Pulmonary artery endothelial cell (primary cell): ENCODE measurements around the gene TGIF1. TPM values are rescaled to one million over a fixed set of nuclear protein-coding genes. Genes with fewer than 3 reads are reported as not detected.
A peak's percentile ranks its signal among the peaks of the same experiment; 100 is the strongest.

Experiments used
- DNase-seq: peaks from one replicate; pipeline ENCODE4 v3.0.0-alpha.2; 2011; ENCODE audit warnings: low read depth, low spot score
- total RNA-seq: library from RNA; depleted of rRNA; stranded (reverse); fragments of >200 nt; gene quantifications from 2 replicates; pipeline ENCODE4 v1.2.3, GENCODE V29; 2014

TGIF1 gene
- total RNA-seq, 1 donor from 2014 or later = 162 TPM

DNA sequence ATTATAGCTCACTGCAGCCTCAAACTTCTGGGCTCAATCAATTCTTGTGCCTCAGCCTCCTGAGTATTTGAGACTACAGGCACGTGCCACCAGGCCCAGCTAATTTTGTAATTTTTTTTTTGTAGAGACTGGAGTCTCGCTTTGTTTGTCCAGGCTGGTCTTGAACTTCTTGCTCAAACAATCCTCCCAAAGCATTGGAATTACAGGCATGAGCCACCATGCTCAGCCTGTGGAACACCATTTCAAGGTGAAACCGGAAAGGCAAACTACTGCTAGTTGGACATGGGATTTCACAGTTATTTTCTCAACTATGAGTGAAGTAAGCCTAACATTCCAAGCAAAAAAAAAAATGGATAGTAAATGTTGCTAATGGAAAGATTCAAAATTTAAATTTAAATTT lies 20.9 kb upstream of the TGIF1 start:
- no peak for DNase-seq

DNA sequence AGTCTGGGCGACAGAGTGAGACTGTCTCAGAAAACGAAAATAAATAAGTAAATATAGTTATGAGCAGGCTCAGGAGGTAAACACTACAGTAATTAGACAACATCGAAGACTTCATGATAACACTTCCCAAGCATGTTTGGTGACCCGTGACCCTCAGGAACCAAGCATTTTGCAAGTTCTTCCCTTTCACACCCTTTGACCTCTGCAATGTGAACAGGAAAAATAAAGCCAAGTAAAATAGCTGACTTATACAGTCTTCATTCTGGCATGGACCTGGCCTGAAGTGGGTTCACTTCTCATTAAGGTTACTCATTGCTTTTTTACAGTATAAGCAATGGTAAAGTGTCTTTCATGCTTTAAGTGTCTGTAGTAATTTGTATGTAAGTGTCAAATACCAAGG lies 15.3 kb upstream of the TGIF1 start:
- no peak for DNase-seq

DNA sequence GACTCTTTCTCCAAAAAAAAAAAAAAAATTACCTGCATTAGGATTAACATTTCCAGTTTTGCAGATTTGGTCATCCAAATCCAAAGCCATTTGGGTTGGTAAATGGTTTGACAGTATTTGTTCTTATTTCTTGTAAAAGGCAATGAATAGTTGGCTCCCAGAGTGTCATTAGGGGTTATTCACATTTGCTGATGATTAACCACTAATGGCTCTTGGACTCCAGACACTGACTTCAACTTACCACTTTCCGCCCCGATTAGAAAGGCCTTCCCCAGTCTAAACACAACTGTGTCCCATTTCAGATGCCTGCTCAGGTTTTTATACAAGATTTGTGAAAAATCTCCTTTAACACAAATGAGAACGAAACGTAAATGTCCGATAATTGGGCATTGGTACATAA lies 9.6 kb upstream of the TGIF1 start:
- DNase-seq = no peak

DNA sequence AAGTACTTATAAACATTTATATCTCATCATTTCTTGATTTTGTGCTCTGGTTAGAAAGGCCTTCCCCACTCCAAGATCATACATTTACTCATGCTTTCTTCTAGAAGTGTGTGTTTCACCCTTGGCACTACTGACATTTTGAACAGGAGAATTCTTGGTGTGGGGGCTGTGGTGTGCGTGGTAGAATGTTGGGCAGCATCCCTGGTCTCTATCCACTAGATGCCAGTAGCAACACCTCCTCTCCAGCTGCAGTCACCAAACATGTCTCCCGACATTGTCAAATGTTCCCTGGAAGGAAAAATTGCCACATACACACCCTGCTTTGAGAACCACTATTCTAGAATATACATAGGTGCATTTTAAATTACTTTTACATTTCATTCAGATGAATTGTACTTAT lies 8.7 kb upstream of the TGIF1 start:
- no peak for DNase-seq

DNA sequence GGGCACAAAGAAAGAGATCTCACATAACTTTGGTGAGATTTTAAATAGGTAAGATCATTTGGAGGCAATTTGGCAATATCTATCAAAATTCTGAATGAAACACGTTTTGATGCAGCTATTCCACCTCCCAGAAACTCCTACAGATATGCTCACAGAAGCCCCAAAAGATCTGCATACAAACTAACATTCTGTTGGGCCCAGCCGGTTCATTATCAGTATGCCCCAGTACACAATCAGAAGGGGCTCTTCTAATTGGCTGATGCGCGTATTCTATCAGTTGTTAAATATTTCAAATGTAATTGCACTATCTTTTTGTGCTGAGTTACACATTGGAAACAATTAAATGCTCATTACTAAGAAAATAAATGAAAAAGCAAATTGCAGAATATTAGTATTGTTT lies 7.1 kb upstream of the TGIF1 start:
- no peak for DNase-seq

DNA sequence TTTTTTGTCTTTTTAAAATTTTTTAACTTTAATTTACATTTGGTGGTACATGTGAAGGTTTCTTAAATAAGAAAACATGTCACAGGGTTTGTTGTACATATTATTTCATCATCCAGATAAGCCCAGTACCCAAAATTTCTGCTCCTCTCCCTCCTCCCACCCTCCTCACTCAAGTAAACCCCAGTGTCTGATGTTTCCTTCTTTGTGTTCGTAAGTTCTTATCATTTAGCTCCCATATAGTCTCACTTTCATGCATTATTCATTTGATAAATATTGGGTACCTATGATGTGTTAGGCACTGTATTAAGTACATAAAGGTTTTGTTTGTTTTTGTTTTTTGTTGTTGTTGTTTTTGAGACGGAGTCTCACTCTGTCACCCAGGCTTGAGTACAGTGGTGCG lies 5.7 kb upstream of the TGIF1 start:
- no peak for DNase-seq

DNA sequence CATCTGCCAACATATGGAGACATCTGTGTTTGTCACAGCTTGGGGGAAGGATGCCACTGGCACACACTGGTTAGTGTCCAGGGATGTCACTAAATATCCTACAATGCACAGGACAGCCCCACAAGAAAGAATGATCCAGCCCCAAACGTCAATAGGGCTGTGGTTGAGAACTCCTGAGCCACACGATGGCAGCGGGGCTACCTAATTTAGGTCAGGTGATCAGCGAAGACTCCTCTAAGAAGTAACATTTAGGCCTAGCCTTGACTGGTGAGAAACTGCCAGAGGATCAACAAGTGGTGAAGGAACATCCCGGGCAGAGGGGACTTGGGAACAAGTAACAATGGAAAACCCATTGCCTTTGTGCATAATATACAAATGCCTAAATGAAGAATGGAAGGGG lies 5.0 kb upstream of the TGIF1 start:
- no peak for DNase-seq

DNA sequence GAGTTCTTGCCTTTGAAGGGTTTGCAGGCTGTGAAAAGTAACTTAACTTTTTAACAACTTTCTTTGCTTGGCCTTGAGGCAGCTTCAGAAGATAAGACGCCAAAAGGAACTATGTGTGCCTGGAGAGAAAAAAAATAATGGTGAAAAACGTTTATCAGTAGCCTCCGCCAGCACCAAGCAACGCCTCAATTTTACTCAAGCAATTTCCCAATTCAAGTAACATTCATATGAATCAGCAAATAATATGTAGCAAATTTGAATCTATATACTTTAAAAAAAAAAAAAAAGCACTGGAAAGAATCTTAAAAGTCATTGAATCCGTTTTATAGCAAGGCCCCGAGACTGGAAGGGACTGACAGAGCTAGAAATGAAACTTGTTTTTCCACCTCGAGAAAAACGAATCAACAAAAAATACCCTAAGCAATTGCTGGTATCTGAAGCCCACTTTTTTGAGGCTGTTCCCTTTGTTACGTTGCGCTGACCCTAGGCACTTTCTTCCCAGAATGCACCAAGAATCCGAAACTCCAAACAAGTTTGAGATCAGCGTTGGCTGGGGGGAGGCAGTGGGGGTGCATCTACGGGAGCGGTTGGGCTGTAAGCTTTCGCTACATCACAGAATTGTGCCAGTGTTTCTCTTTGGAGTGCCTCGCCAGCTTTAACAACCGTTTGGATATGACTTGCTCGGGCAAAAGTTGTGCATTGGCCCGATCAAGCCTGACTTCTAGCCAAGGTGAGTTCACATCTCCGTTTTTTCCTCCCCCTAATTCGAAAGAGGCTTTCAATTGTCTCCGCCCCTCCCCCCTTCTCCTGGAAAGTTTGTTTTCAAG lies 2.7 kb upstream of the TGIF1 start:
- DNase-seq = no peak

DNA sequence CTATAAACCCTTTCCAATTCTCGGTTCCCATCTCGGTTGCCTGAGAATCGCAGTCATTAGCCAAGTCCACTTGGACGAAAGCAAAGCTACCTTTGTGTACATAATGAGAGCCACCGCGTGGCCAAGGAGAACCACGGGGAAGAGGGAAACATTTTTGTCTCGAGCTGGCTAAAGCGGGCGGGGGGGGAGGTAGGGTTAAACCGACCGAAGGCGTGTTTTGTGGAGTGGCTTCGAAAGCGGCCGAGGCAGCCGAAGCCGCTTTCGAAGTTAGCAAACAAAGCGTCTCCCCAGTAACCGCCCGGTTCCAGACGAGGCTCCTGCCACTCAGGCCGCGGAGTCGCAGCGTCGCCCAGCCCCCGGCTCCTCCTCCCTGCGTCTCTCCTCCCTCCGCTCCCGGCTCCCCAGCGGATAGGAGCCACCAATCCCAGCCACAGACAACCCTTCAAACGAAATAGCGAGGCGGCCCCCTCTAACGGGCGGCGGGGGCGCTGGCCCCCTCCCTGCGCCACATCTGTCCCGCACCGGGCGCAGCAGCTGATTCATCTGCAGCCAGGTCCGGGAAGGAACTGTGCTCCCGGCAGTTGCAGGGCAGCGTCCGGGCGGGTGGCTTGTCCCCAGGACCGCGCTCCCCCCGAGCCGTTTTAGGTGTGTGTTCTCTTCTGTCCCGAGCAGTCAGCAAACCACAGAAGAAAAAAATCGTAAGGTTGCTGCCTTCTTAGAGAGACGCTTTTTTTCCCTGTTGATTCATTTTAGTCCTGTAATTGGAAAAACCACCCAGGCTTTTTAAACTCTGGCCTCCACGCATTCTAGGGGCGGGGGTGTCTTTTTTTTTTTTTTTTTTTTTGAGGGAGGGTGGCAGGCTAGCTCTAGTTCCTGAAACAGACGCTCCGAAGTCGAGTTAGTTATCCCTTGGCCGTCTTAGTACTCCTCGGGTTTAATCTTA lies 1.8 kb upstream of the TGIF1 start:
- DNase-seq = peak; percentile 93

DNA sequence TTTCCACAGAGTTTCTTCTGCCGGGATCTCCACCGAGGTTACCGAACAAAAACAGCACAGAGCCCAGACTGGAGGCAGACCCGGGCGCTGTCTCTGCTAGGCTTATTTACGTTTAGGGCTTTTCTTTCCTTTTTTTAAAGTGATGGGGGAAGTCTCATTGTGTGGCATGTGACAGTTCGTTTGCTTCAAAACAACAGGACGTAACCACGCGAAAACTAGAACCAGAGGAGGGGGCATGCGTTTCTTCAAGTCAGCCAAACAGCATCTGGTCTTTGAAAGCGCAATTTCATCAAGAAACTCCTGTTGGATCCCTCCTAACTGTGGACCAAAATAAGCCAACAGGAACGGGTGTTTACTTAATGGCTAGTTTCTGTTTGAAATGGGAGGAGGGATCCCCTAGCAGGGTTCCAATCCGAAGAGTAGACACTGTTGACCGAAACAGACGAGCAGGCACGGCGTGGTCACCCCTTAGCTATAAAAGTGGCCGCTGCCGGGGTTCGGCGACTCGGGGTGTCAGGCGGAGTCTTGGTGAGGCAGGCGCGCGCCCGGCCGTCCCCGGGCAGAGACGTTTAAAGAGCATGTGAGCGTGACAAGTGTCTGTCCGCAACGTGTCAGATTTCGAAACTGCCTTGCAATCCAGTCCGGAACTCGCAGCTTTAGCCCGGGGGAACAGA lies 997 bp upstream of the TGIF1 start:
- DNase-seq = no peak

DNA sequence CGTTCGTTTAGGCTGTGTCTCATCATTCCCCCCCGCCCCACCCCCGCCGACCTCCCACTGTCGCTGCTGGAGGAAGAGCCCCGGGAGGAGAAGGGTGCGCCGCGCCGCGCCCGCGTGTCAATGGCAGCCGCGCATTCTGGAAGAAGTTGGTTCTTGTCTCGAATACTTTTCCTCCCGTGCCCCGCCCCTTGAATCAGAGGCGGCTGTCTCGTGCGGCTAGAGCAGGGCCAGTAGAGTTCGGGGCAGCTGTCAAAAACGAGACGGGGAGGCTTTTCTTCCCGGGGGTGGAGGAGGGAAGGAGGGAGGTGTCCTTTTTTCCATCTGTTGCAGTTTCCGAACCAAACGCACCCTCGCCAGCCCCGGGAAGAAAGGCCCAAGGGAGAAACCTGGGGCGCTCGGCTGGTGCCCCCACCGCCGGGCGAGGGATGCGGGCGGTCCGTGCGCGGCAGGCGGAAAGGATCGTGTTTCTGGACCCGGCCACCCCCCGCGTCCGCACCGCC lies 410 bp upstream of the TGIF1 start:
- no peak for DNase-seq

DNA sequence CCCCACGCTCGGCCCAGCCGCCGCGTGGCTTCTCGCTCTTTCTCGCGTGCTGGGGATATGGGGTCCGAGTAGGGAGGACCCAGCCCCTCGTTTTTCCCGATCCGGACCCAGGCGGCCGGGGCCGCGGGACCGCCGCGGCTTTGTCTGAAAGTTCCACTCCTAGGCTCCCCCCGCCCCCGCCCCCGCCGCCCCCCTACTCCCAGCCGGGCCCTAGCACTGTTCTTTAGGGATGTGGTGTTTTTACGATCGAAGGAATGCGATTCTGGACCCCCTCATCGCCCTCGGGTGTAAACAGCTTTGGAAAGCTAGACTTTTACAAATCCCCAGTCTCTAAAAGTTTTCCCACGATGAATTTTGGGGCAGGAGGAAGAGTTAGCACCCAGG lies 819 bp downstream of the TGIF1 start:
- DNase-seq = no peak

DNA sequence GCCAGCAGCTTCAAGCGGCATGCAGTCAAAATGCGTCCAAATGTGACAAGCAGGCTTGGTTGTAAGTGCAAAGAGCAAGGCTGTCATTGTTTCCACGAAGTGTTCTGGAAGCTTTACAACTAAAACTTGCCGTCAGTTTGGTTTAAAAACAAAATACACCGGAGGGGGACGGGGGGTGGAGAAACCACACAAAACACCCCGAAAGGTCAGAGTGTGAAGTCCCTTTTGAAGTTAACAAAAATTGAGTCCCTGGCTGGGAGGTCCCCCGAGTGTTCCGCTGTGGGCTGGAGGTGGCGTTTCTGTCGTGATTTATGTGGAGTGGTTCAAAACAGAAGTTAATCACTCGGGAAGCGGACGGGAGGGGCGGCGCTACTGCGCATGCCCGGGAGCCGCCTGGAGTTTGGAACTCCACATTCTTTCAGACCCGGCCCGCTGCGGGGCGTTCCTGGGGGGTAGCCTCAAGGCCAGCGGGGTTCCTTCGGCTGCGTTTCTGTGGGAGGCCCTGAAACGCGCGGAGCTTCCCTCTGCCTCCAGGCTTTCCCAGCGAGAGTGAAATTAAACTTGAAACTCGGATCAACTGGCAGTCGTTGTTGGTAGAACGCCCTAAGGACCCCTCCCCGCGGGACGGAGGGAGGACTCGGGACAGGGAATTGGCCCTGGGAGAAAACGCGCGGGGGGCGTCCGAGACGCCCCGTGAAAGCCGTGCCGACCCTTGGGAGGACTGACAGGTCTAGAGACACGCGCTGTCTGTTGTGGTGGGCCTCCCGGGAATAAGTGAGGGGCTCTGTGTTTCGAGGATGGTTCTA lies 1.4 kb downstream of the TGIF1 start:
- DNase-seq = no peak

DNA sequence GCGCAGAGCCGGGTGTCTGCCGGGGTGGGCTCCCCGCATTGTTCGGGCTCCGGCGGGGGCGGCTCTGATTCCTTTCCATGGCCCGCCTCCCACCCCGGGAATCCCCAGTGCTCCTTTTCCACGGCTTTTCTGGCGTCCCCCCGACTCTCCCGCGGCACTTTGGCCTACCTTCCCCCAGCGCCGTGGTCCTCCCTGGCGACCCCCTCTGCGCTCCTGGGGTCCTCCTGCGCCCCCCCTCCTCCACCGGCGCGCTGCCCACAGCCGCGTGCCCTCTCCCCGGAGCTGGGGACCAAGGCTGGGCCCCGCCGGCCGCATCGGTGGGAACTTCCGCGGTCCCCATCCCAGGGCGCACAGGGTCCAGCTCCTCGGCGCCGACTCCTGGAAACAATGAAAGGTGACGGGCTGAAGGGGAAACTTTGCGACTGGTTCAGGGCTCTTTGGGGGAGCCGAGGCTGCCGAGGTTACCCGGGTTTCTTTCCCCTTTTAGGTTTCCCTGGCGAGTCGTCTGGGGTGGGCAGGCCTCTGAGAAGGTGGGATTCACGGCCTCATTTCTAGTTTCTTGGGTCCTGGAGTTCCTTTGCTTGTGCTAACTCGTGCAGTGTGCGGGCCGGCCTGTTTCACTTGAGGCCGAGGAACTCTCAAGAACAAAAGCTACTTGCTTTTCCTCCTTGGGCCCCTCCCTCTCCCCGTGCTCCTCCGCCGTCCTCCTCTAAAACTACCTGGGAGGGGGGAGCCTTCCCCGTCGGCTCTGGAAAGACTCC lies 2.2 kb downstream of the TGIF1 start:
- no peak for DNase-seq

DNA sequence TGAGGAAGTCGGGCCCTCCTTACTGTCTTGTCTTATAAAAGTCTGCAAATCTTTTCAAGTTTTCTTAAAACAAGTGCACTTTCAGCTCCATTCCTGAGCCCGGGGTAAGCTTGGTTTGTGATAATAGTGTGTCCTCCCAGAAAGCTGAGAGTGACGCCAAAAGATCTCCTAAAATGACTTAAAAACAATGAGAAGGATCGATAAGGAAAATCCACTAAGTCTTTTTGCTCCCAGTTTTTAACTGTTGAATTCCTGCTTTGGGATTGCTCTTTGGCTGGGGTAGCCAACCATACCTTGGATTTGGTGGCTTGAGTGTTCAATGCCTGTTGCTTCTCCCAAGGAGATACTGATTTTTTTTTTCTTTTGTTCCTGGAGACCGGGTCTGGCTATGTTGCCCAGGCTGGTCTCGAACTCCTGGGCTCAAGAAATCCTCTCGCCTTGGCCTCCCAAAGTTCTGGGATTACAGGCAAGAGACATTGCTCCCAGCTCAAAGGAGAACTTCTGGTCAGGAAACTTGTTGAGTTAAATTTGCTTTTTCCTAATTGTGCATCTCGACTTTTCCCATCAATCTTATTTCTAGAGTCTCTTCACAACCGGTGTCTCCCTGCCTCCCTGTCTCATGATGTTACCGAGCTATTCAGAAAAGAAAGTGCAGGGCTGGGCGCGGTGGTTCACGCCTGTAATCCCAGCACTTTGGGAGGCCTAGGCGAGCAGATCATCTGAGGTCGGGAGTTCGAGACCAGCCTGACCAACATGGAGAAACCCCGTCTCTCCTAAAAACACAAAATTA lies 3.0 kb downstream of the TGIF1 start:
- no peak for DNase-seq

DNA sequence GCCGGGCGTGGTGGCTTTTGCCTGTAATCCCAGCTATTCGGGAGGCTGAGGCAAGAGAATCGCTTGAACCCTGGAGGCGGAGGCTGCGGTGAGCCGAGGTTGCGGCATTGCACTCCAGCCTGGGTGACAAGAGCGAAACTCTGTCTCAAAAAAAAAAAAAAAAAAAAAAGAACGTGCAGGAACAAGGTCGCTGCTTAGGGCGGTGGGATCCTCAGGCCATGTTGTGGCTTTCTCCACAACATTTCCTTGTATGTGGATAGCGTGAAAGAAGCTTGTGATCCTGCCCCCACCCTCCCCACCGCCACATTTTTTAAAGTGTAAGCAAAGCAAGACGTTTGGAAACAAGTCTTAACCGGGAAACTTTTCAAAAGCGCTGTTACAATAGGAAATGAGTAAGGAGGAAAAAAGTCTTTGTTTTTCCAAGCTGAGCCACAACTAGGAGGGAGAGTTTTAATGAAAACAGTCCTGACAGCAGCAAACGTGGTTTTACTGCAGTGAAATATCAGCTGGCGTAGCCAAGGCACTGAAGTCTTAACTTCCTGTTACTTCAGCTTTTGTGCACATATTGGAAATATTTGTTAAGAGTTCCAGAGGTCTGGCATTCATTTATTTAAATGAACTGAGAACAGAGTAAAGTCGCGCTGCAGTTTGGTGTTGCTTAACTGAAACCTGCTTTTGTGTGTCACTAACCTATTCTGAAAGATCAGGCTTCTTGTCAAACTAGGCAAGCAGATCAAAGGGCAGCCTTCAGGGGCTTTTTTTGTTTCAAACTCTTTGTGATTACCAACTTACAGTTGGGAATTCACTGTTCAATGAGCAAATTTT lies 3.8 kb downstream of the TGIF1 start:
- peak; percentile 81 for DNase-seq

DNA sequence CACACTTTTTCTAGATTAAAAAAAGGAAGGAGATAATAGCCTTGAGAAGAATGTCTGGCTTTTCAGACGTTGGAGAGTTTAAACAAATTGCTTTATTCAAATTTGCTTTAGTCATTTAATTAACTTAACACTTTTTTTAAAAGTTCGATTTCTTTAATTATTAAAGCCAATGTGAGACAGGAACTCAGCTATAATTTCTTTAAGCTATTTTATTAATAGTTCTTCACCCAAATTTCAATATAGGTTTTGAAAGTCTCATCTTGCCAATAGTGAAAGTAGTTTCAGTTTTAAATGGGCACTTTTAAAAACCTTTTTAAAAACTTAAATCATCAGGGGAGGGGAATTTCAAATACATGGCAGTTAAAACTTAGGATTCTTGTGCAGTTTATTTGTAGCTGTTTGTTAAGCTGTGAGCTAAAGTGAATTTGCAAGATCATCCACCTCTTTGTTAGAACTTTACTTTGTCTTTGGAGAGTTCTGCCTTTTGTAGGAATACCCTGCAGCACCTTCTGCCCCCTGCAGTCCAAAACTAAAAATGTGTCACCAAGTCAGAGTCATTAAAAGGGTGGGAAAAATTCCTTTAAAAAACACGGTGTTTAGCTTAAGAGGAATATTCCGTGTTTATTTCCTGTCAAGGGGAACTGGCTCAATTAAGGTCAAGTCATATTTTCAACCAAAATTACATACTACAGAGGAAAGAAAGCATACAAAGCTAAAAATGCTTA lies 4.6 kb downstream of the TGIF1 start:
- DNase-seq = no peak

DNA sequence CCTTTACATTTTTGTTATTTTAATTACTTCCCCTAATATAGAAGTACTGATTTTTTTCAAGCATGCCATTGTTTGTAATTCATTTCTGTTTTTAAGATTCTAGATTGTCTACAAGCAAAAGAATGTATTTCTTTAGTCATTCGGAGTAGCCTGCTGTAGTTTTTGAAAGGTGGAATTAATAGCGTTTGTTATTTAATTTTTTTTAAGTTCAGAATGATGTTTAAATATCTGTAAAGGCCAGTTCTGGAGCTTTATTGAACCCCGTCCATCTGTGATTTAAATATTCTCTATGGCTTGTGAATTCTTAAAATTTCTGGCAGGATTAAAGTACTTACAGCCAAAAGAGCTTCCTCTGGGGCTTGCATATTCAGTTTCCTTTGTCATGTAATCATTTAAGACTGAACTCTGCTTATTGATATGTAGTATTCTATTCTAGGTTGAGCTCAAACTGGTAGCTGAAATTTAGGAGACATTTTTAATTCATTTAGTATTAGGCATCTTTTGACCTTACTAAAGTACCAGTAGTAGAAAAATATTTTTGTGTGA lies 5.2 kb downstream of the TGIF1 start:
- no peak for DNase-seq
